WERI-Rb-1 (cell line): Measurements from ENCODE around the gene SCYGR5.

Experiments used
- DNase-seq: peaks from one replicate; pipeline ENCODE4 v3.0.0-alpha.2; 2020
- H3K27ac ChIP-seq: fragments of 250-450 bp; sonication (Bioruptor Pico); 2 replicates; pipeline ENCODE4 v1.5.1; 2020; ENCODE audit warnings: mild to moderate bottlenecking, moderate library complexity
- H3K27me3 ChIP-seq: fragments of 250-450 bp; sonication (Bioruptor Pico); 2 replicates; pipeline ENCODE4 v1.5.1; 2021; ENCODE audit warnings: mild to moderate bottlenecking, low read depth, moderate library complexity; ENCODE audit not compliant: insufficient read depth, severe bottlenecking
- H3K36me3 ChIP-seq: fragments of 250-450 bp; sonication (Bioruptor Pico); 2 replicates; pipeline ENCODE4 v1.5.1; 2020; ENCODE audit warnings: mild to moderate bottlenecking, moderate library complexity
- H3K4me3 ChIP-seq: 2 replicates; pipeline ENCODE4 v1.5.1; 2011; ENCODE audit warnings: low read depth, mild to moderate bottlenecking, control low read depth, low read length
- H3K9me3 ChIP-seq: fragments of 250-450 bp; sonication (Bioruptor Pico); 2 replicates; pipeline ENCODE4 v1.5.1; 2021; ENCODE audit warnings: mild to moderate bottlenecking, moderate library complexity; ENCODE audit not compliant: severe bottlenecking
- TF ChIP-seq, protein P1 (sequence below): IDR thresholded peaks from 2 replicates; pipeline ENCODE4 v1.5.1; 2011; ENCODE audit warnings: low read depth, mild to moderate bottlenecking, control low read depth, inconsistent platforms, low read length

Gene SCYGR5

DNA sequence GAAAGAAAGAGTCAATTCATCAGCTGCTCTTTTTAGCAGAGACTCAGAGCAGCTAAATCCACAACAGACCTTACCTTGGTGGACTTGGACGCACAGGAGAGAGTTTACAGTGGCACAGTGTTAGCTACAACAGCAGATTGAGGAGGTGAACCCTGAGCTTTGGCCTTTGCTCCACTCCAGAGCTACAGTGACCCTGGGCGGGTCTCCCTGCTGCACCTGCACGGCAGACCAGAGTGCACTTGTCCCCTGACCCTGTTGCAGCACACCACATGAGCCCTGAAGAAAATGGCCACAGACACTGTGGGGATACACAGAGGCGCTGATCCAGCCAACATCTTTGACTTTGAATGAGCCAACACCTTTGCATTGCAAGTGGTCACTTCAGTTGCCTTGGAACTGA lies 40.3 kb downstream of the SCYGR5 start:
- TF ChIP-seq, protein P1, sequence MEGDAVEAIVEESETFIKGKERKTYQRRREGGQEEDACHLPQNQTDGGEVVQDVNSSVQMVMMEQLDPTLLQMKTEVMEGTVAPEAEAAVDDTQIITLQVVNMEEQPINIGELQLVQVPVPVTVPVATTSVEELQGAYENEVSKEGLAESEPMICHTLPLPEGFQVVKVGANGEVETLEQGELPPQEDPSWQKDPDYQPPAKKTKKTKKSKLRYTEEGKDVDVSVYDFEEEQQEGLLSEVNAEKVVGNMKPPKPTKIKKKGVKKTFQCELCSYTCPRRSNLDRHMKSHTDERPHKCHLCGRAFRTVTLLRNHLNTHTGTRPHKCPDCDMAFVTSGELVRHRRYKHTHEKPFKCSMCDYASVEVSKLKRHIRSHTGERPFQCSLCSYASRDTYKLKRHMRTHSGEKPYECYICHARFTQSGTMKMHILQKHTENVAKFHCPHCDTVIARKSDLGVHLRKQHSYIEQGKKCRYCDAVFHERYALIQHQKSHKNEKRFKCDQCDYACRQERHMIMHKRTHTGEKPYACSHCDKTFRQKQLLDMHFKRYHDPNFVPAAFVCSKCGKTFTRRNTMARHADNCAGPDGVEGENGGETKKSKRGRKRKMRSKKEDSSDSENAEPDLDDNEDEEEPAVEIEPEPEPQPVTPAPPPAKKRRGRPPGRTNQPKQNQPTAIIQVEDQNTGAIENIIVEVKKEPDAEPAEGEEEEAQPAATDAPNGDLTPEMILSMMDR = no peak
- H3K27ac ChIP-seq = no peak overlapping the region
- no peaks in the 10 kb centered on the region for H3K36me3 ChIP-seq
- H3K4me3 ChIP-seq = no peak overlapping the region
- no peak for DNase-seq
- no peaks in the 10 kb centered on the region for H3K9me3 ChIP-seq
- H3K27me3 ChIP-seq = peaks cover 15% of the 10 kb centered on the region

DNA sequence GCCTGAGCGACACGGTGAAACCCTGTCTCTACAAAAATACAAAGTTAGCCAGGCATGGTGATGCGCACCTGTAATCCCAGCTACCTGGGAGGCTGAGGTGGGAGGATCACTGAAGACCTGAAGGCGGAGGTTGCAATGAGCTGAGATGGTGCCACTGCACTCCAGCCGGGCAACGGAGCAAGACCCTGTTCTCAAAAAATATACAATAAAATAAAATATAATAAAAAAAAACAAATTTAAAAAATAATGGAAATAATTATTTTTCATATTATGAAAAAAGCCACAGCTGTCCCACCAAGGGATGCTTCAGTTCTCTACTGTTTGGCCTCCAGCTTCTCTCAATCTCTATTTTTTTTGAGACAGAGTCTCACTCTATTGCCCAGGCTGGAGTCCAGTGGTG lies 40.8 kb downstream of the SCYGR5 start:
- no peak for DNase-seq
- H3K27me3 ChIP-seq = peaks cover 17% of the 10 kb centered on the region
- no peaks in the 10 kb centered on the region for H3K36me3 ChIP-seq
- H3K9me3 ChIP-seq = no peaks in the 10 kb centered on the region
- TF ChIP-seq, protein P1 = no peak
- H3K4me3 ChIP-seq = no peak overlapping the region
- no peak overlapping the region for H3K27ac ChIP-seq

DNA sequence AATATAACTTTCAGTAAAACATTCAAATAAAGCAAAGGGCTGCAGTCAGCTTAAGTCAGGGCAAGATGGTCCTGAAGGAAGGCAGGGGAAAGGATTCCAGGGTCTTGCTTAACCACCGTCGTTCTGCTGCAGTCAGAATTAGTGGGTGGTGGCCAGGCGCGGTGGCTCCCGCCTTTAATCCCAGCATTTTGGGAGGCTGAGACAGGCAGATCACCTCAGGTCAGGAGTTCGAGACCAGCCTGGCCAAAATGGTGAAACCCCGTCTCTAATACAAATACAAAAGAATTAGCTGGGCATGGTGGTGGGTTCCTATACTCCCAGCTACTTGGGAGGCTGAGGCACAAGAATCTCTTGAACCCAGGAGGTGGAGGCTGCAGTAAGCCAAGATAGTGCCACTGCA lies 44.4 kb downstream of the SCYGR5 start:
- no peaks in the 10 kb centered on the region for H3K36me3 ChIP-seq
- H3K4me3 ChIP-seq = no peak overlapping the region
- H3K27ac ChIP-seq = no peak overlapping the region
- DNase-seq = no peak
- peaks cover 9% of the 10 kb centered on the region for H3K27me3 ChIP-seq
- no peaks in the 10 kb centered on the region for H3K9me3 ChIP-seq
- TF ChIP-seq, protein P1 = no peak

DNA sequence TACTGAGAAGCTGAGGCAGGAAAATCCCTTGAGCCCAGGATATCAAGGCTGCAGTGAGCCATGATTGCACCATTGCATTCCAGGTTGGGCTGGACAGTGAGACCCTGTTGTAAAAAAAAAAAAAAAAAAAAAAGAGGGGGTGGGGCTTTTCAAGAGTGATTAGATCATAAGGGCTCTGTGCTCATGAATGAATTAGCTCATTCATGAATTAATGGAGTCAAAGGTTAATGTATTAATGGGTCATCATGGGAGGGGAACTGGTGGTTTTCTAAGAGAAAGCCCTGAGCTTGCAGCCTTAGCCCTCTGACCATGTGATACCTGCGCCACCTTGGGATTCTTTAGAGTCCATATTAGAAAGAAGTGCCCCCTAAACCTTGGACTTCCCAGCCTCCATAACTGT lies 46.7 kb downstream of the SCYGR5 start:
- no peak for DNase-seq
- Histone ChIP-seq H3K9me3 (no peaks in the 10 kb centered on the region), H3K36me3 (no peaks in the 10 kb centered on the region), H3K27me3 (peaks cover 3% of the 10 kb centered on the region), H3K27ac (no peak overlapping the region), H3K4me3 (no peak overlapping the region)
- TF ChIP-seq, protein P1 = no peak

DNA sequence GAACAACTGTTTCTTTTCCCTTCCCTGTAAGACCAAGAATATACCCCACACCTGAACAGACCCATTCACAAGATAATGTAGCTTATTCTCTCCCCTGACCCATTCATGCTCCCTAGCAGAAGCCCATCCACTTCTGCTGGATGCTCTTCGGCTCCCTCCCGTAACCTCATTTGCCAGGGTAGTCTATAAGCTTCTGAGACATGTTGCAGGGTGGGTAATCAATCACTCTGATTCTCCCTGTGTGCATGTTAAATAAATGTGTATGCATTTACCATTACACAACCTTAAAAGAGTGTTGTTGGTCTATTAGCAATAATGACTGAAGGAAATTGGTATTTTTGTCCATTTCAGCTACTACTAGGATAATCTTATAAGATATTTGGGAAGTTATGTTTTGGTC lies 49.9 kb downstream of the SCYGR5 start:
- Histone ChIP-seq H3K36me3 (no peaks in the 10 kb centered on the region), H3K4me3 (no peak overlapping the region), H3K27ac (no peak overlapping the region), H3K9me3 (no peaks in the 10 kb centered on the region), H3K27me3 (peaks cover 5% of the 10 kb centered on the region)
- TF ChIP-seq, protein P1 = no peak
- no peak for DNase-seq
